Endothelial cell (in vitro differentiated cells): ENCODE results near the gene MYRIP. TPM values are rescaled to one million over a fixed set of nuclear protein-coding genes. Genes with fewer than 3 reads are reported as not detected.

Source experiments
- DNase-seq: peaks from one replicate; pipeline ENCODE4 v3.0.0; 2021; ENCODE audit warnings: low spot score
- H3K27ac Mint-ChIP-seq: one replicate; pipeline ENCODE4 v1.8.0; 2021; ENCODE audit warnings: mixed read lengths, inconsistent platforms; ENCODE audit not compliant: unreplicated experiment
- H3K27me3 Mint-ChIP-seq: one replicate; pipeline ENCODE4 v1.8.0; 2021; ENCODE audit warnings: mild to moderate bottlenecking, moderate library complexity, mixed read lengths, inconsistent platforms; ENCODE audit not compliant: unreplicated experiment
- H3K36me3 Mint-ChIP-seq: one replicate; pipeline ENCODE4 v1.8.0; 2021; ENCODE audit warnings: mild to moderate bottlenecking, low read depth, mixed read lengths, inconsistent platforms; ENCODE audit not compliant: unreplicated experiment
- H3K4me1 Mint-ChIP-seq: one replicate; pipeline ENCODE4 v1.8.0; 2021; ENCODE audit warnings: mild to moderate bottlenecking, mixed read lengths, inconsistent platforms; ENCODE audit not compliant: unreplicated experiment
- H3K4me3 Mint-ChIP-seq: one replicate; pipeline ENCODE4 v1.8.0; 2021; ENCODE audit warnings: mild to moderate bottlenecking, mixed read lengths, inconsistent platforms; ENCODE audit not compliant: unreplicated experiment
- H3K9me3 Mint-ChIP-seq: one replicate; pipeline ENCODE4 v1.8.0; 2021; ENCODE audit warnings: mixed read lengths, inconsistent platforms; ENCODE audit not compliant: unreplicated experiment
- total RNA-seq: library from RNA; stranded (reverse); fragmentation: NEBNext Ultra II Directional; extraction: Animal tissue kit (Norgen Biotek cat#: 25700); gene quantifications from one replicate; pipeline ENCODE4 v1.2.1, GENCODE V29; 2021; ENCODE audit not compliant: unreplicated experiment
- TF ChIP-seq, protein P1 (sequence below): fragments of 200-600 bp; sonication (generic); IDR thresholded peaks from one replicate; pipeline ENCODE4 v1.5.0; 2021; ENCODE audit warnings: antibody characterized with exemption; ENCODE audit not compliant: unreplicated experiment

MYRIP gene
- total RNA-seq, 1 donor from 2014 or later: 0.49 TPM

DNA sequence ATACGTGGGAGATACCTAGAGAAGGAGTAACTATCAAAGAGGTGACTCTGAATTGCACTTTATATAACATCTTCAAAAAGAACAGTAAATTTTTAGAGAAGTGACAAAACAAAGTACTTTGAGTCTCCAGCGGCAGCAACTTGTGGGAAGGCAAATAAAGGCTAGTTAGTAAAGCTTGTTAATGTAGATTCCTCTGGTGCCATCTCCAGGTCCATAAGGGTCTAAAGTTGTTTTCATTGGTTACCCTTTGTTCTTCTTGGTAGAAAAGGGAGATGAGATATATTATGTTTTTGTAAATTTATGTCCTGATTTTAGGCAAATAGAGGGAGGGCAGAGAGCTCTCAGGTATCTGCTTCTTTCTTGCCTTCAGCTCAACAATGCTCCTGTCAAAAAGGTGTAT, 161.6 kb downstream of the MYRIP start:
- no peaks in the 10 kb centered on the region for H3K27me3 Mint-ChIP-seq
- no peak overlapping the region for H3K27ac Mint-ChIP-seq
- H3K9me3 Mint-ChIP-seq: no peaks in the 10 kb centered on the region
- H3K4me3 Mint-ChIP-seq: no peak overlapping the region
- no peak for DNase-seq
- H3K36me3 Mint-ChIP-seq: no peaks in the 10 kb centered on the region
- TF ChIP-seq, protein P1, sequence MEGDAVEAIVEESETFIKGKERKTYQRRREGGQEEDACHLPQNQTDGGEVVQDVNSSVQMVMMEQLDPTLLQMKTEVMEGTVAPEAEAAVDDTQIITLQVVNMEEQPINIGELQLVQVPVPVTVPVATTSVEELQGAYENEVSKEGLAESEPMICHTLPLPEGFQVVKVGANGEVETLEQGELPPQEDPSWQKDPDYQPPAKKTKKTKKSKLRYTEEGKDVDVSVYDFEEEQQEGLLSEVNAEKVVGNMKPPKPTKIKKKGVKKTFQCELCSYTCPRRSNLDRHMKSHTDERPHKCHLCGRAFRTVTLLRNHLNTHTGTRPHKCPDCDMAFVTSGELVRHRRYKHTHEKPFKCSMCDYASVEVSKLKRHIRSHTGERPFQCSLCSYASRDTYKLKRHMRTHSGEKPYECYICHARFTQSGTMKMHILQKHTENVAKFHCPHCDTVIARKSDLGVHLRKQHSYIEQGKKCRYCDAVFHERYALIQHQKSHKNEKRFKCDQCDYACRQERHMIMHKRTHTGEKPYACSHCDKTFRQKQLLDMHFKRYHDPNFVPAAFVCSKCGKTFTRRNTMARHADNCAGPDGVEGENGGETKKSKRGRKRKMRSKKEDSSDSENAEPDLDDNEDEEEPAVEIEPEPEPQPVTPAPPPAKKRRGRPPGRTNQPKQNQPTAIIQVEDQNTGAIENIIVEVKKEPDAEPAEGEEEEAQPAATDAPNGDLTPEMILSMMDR: no peak
- no peaks in the 10 kb centered on the region for H3K4me1 Mint-ChIP-seq

DNA sequence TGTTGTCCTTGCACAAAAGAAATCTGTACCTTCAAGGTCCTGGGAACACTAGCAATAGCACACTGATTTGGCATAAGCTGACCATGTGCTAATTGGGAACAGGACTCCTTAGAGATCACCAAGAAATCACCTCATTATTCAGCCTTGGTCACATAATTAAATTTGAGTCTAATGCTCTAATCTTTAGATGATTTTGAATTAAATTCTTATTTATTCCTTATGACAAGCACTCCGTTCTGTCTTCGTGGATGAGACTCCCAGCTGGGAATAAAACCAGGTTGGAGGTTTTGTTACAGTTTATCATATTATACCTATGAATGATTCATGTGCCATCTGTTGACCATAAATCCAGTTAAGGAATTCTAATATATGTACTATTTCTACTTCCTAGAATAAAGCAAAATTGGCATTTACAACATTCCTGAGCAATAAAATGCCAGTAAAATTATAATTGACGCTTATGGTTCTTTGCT, 162.2 kb downstream of the MYRIP start:
- H3K27me3 Mint-ChIP-seq: no peaks in the 10 kb centered on the region
- H3K4me3 Mint-ChIP-seq: no peak overlapping the region
- no peaks in the 10 kb centered on the region for H3K36me3 Mint-ChIP-seq
- no peak for DNase-seq
- no peaks in the 10 kb centered on the region for H3K9me3 Mint-ChIP-seq
- H3K4me1 Mint-ChIP-seq: no peaks in the 10 kb centered on the region
- TF ChIP-seq, protein P1: no peak
- H3K27ac Mint-ChIP-seq: no peak overlapping the region

DNA sequence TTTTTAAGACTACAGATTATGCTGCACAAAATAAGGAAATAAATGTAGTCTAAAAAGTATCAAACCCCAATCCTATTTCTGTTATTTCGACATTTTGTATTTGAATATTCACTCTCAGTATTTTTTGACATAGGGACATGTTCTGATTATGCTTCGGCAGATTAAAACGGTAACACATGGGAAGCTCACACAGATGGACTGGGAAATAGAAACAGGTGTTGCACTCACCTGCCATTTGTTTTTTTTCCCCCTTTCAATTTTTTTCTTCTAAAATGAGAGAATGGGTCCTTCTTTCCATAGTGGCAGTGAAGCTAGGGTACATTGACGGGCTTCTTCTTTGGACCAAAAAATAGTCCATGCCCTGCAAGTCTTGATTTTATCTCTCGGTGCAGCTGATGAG, 163.1 kb downstream of the MYRIP start:
- Mint-ChIP-seq H3K4me3 (no peak overlapping the region), H3K27me3 (no peaks in the 10 kb centered on the region)

DNA sequence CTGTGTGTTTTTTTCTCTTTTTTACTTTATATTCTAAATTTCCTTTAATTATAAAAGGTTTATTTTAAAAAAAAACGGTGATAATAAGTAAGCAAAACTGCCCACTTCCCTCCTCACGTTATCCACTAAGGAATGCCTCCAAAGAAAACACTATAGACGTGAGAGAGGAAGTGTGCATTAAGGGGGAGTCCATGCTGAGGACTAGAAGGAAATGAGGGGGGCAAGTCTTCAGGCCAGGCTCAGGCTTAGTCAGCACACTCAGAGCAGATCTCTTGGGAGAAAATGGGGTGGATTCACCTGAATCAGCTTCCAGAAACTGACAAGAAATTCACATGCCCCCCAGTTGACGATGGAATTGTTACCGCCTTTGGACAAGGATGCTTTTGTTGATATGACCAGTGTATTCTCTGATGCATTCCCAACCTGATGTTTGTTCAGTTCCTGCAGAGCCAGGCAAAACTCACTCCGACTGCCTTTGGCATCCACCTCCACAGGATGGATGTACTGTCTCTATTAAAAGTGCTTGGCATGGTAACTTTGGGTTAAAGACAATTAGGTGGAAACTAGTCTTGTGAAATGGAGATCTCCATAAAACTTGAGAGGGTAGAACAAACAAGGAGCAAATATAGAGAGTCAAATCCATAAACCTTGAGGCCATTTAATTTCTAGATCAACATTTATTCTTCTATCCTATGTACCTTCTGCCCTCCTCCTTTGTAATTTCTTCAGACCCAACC, 167.8 kb downstream of the MYRIP start:
- Mint-ChIP-seq H3K27me3 (no peaks in the 10 kb centered on the region), H3K27ac (no peak overlapping the region), H3K36me3 (no peaks in the 10 kb centered on the region), H3K4me3 (no peak overlapping the region), H3K4me1 (no peaks in the 10 kb centered on the region), H3K9me3 (no peaks in the 10 kb centered on the region)
- TF ChIP-seq, protein P1: no peak
- DNase-seq: no peak

More for the DNA sequence above, 163.1 kb downstream of the MYRIP start:
- H3K36me3 Mint-ChIP-seq: no peaks in the 10 kb centered on the region
- no peak for DNase-seq
- H3K9me3 Mint-ChIP-seq: no peaks in the 10 kb centered on the region
- no peak overlapping the region for H3K27ac Mint-ChIP-seq
- H3K4me1 Mint-ChIP-seq: no peaks in the 10 kb centered on the region
- TF ChIP-seq, protein P1: no peak

DNA sequence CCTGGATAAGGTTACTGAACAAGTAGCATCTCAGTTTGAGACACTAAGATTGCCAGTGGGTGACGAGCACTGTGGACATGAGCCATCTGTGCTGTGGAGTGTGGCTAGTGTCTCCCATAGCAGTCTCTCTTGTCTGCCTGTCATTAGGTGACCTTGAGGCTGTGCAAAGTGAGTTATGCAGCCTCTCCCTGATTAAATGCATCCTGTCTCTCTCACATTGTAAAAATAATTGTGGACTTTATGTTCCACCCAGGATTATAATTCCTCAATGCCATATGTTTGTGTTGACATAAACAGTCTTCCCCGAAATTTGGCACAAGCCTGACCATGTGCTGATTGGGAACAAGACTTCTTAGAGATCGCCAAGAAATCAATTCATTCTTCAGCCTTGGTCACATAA, 168.9 kb downstream of the MYRIP start:
- TF ChIP-seq, protein P1: no peak
- Mint-ChIP-seq H3K36me3 (no peaks in the 10 kb centered on the region), H3K4me1 (no peaks in the 10 kb centered on the region), H3K27me3 (no peaks in the 10 kb centered on the region), H3K9me3 (no peaks in the 10 kb centered on the region), H3K4me3 (no peak overlapping the region), H3K27ac (no peak overlapping the region)
- DNase-seq: no peak
